ENCODE data around the gene SCN3B.

DNA sequence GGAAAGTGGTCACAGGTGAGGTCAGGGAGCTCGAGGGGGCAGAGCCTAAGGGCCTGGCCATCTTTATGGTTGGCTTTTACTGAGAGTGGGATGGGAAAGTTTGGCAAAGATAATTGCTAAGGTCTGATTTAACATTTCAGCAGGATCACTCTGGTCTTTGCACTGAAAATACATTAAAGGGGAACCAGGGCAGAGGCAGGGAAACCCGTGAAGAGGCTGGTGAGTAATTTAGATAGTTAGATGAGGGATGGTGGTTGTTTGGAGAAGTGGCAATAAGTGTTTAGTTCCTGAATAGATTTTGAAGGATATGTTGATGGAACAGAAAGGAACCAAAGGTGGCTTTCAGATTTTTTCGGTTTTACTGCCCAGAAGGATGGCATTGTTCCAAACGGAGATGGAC lies 50.8 kb downstream of the SCN3B start:
- TF ChIP-seq, protein P1, sequence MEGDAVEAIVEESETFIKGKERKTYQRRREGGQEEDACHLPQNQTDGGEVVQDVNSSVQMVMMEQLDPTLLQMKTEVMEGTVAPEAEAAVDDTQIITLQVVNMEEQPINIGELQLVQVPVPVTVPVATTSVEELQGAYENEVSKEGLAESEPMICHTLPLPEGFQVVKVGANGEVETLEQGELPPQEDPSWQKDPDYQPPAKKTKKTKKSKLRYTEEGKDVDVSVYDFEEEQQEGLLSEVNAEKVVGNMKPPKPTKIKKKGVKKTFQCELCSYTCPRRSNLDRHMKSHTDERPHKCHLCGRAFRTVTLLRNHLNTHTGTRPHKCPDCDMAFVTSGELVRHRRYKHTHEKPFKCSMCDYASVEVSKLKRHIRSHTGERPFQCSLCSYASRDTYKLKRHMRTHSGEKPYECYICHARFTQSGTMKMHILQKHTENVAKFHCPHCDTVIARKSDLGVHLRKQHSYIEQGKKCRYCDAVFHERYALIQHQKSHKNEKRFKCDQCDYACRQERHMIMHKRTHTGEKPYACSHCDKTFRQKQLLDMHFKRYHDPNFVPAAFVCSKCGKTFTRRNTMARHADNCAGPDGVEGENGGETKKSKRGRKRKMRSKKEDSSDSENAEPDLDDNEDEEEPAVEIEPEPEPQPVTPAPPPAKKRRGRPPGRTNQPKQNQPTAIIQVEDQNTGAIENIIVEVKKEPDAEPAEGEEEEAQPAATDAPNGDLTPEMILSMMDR (IDR thresholded peaks at IDR 0.05): no peak
- no peak for TF ChIP-seq POLR2A (IDR thresholded peaks at IDR 0.05)
- TF ChIP-seq POLR2AphosphoS5 (IDR thresholded peaks at IDR 0.05): no peak

Data from breast epithelium (tissue), 3 donors.